ENCODE data around the gene EPM2AIP1.
"Not testable (repeated sequence)": the region's sequence is repeated elsewhere in the genome, so short reads cannot be mapped to it uniquely, and the experiment has no call there.

The EPM2AIP1 gene

GRCh38 chr3:36957862-36958686 is 34.9 kb downstream of the EPM2AIP1 start:
- DNase-seq (ENCODE audit: low read depth, low spot score), result peak; percentile 30
- H3K4me3 ChIP-seq (ENCODE audit: low read length), result no peak overlapping the region

GRCh38 chr3:36957063-36957462 is 35.9 kb downstream of the EPM2AIP1 start:
- no peak for DNase-seq (ENCODE audit: low read depth, low spot score)
- H3K4me3 ChIP-seq (ENCODE audit: low read length), result no peak overlapping the region

DNA sequence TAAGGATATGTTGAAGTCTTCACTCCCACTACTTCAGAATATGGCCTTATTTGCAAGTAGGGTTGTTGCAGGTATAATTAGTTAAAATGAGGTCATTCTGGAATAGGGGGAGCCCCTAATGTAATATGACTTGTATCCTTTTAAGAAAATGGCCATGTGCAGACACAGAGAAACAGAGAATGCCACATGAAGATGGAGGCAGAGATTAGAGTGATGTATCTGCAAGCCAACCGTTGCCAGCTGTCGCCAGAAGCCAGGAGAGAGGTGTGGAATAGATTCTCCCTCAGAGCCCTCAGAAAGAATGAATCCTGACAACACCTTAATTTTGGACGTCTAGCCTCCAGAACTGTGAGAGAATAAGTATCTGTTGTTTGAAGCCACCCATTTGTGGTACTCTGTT is 36.8 kb downstream of the EPM2AIP1 start:
- no peak for DNase-seq (ENCODE audit: low read depth, low spot score)
- no peak overlapping the region for H3K4me3 ChIP-seq (ENCODE audit: low read length)

DNA sequence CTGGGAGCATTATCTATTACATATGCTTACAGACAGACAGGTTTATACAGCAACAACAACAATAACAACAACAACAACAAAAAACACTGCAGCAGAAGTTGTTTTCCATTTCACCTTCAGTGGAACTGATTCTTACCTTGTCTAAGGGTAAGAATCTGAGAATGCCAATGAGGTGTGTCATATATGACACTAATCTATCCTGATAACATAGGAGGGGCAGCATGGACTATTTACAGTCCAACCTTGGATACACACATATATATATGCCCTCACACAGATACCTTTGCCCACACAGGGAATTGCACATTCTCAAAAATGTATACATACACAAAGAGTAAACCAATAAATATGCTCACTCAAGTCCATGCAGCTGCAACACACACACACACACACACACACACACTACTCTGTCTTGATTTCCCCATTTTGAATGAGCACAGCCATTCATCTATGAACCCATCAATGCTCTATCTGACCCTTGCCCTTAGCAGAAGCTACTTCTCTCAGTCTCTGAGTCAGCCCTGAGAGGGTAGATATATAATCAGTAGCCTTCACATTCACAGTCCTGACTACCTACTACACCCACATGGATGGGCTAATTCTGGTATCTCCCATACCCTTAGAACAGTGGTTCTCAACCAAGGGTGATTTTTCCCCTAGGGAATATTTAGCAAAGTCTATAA is 38.3 kb downstream of the EPM2AIP1 start:
- no peak for DNase-seq (ENCODE audit: low read depth, low spot score)
- no peak overlapping the region for H3K4me3 ChIP-seq (ENCODE audit: low read length)

DNA sequence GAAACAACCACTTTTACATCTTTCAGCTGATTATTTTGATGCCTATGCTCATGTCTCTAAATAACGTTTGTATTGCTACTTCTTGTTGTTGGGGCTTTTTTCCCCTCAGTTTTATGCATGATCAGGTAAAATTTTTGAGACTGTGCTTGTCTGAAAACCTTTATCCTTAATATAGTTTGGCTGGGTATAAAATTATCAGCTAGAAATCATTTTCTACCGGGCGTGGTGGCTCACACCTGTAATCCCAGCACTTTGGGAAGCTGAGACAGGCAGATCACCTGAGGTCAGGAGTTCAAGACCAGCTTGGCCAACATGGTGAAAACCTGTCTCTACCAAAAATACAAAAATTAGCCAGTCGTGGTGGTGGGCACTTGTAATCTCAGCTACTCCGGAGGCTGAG is 45.1 kb downstream of the EPM2AIP1 start:
- H3K4me3 ChIP-seq (ENCODE audit: low read length); DNase-seq (ENCODE audit: low read depth, low spot score): not testable (repeated sequence)

DNA sequence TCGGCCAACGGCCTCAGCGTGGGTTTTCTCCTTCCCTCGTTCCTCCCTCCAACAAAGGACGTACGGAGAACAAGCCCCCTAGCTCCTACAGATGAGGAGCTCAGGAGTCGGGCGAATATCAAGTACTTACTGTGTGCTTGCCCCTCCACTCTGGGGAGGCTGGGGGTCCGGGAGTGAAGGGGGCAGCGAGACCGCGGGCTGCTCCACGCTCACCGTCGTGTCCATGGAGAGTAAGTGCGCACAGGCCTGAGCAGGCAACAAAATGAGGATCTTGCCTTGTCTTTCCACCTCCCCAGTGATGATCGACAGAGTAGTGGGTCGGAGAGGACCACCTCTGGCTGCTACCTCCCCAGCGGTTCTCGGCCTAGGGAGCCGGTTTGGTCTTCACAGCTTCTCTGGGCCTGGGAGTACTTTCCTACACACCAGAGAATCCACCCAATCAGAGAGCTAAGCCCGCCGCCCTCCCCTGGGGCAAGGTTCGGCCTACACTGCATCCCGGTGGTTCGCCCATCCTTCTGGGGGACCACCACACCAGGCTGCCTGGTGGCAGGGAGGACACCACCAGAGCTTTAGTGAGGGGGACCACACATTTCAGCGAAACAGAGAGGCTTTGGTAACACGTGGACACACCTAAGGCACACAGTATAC is 47.5 kb downstream of the EPM2AIP1 start:
- no peak overlapping the region for H3K4me3 ChIP-seq (ENCODE audit: low read length)
- no peak for DNase-seq (ENCODE audit: low read depth, low spot score)

DNA sequence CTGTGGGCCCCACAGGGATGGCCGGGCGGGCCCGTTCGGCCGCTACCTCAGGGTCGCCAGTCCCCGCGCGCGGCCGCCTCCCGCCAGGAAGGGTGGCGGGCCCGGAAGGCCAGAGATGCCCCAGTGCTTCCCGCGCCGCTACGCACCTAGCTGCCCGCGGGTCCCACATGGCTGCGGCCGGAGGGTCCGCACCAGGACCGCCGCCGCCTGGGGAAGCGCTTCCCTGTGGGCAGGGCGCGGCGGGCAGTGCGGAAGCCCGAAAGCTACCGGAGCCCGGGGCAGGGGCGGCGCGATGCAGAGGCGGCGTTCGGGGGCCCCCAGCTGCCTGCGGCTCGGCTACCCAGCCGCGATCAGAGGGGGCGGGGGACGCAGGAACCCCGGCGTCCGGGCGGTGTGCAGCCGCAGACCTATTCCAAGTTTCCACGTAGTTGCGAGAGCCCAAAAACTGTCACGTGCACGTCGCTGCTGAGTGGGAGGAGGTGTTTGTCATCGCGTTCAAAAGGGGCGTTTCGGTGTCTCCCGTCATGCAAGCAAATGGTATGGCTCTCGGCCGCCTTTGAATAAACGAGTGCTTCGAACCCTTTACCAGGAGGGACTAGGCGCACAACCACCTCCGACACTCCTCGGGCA is 48.2 kb downstream of the EPM2AIP1 start, which contains the start of gene TRANK1:
TRANK1 (minus strand) TSS at position 414 of the 630 bp plus-strand sequence; CDS start at position 169, 245 bp downstream.
- no peak for DNase-seq (ENCODE audit: low read depth, low spot score)

DNA sequence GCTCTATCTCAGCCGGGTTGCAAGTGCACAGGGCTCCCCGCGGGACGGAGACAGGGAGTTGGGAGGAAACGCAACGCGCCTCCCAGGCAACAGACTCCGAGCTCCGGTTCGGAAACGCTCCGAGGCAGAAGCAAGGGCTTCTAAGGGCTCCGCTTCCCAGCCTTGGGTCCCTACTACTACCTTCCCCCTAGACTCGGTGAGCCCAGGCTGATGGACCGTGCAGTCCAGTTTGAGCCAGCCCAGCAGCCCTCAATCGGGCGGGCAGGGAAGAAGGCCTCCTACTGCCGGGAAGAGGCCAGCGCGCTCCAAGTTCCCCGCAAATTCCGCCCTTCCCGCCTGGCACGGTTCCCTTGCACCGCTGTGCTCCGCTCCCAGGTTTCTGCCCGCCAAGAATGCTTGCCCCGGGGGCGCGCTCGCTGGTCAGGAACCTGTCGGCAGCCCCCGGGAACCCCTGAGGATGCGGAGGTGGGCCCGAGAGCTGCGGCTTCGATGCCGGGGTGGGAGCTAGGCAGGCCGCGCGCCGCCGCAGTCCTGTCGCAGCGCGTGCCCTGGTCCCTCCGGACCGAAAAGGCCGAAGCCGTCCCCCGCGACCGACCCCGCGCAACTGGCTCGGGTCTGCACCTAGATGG is 48.8 kb downstream of the EPM2AIP1 start:
- DNase-seq (ENCODE audit: low read depth, low spot score), result no peak
- H3K4me3 ChIP-seq (ENCODE audit: low read length), result no peak overlapping the region

More for the DNA sequence above, 48.2 kb downstream of the EPM2AIP1 start, which contains the start of gene TRANK1:
- no peak within 1 kb of the TSS for H3K4me3 ChIP-seq (ENCODE audit: low read length)

GRCh38 chr3:36943601-36944000 is 49.3 kb downstream of the EPM2AIP1 start:
- DNase-seq (ENCODE audit: low read depth, low spot score), result no peak

DNA sequence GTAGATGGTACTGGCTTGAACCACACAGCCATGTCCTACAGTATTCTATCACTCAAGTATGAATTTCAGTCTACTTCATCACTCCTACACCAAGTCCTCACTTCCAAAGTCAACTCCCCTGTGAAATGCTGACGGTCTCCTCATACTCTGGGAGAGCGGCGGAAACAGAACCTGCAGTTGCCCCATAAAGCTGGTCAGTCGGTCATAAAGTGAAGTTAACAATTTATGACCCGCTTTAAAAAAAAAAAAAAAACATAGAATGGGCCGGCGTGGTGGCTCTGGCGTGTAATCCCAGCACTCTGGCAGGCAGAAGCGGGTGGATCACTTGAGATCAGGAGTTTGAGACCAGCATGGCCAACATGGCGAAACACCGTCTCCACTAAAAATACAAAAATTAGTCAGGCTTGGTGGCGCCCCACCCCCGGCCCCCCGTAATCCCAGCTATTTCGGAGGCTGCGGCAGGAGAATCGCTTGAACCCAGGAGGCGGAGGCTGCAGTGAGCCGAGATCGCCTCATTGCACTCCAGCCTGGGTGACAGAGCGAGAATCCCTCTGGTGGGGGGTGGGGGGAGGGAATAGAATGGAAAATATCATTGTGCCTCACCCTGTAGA is 50.2 kb downstream of the EPM2AIP1 start:
- DNase-seq (ENCODE audit: low read depth, low spot score), result no peak
- H3K4me3 ChIP-seq (ENCODE audit: low read length), result no peak overlapping the region

More at GRCh38 chr3:36943601-36944000, 49.3 kb downstream of the EPM2AIP1 start:
- H3K4me3 ChIP-seq (ENCODE audit: low read length), result no peak overlapping the region

GRCh38 chr3:36941658-36942057 is 51.3 kb downstream of the EPM2AIP1 start:
- H3K4me3 ChIP-seq (ENCODE audit: low read length), result no peak overlapping the region
- DNase-seq (ENCODE audit: low read depth, low spot score), result no peak

DNA sequence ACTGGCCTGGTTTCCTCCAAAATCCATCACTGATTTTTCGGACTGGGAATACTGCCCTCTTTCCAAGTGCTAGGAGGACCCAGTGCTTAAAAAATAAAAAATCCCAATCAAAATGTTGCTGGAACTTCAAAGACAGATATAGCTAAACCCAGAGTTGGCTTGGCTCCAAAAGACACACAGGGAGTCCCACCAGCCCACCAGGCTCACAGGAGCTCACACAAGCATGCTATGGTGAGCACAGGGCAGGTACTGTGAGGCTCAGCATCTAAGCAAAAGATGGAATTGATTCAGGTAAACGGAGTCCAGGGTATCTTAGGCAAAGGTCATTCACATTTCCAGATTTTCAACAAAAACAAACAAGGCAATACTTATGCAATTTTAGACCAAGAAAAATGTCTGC is 51.8 kb downstream of the EPM2AIP1 start:
- DNase-seq (ENCODE audit: low read depth, low spot score), result no peak
- H3K4me3 ChIP-seq (ENCODE audit: low read length), result no peak overlapping the region

- no peak overlapping the region for H3K4me3 ChIP-seq (ENCODE audit: low read length)
- no peak for DNase-seq (ENCODE audit: low read depth, low spot score)
These were observed 55.4 kb downstream of the EPM2AIP1 start for GRCh38 chr3:36937492-36937891.
